Transverse colon (tissue), 3 donors: ENCODE results near the gene WASL.

Experiments
- CTCF ChIP-seq, 5 experiments: fragments of 200-600 bp in 3 of 5; fragments of 450-650 bp in 2 of 5; sonication (generic) in 3 of 5; IDR thresholded peaks; 1 replicate in 2 of 5; 2 replicates in 3 of 5; pipeline ENCODE4 v1.5.1; 2016 to 2017; ENCODE audit warnings: antibody characterized with exemption in 5 of 5, inconsistent platforms in 3 of 5, mild to moderate bottlenecking in 2 of 5, moderate library complexity in 1 of 5
- EP300 ChIP-seq: sonication (generic); formaldehyde crosslinking; IDR thresholded peaks from one replicate; pipeline ENCODE4 v1.6.1; 2017; ENCODE audit warnings: antibody characterized with exemption, low read depth
- POLR2A ChIP-seq: fragments of 450-650 bp; IDR thresholded peaks from one replicate; pipeline ENCODE4 v1.6.1; 2016; ENCODE audit warnings: antibody characterized with exemption, mild to moderate bottlenecking, moderate library complexity

- TF ChIP-seq CTCF (IDR thresholded peaks at IDR 0.05), result no peak
- TF ChIP-seq POLR2A, result no peak
- no peak for TF ChIP-seq EP300
These were observed 3.4 kb downstream of the WASL start for GRCh38 chr7:123745437-123745836.
